Testis (tissue), 3 donors: ENCODE measurements around the gene FBXO36. TPM values are rescaled to one million over a fixed set of nuclear protein-coding genes. Genes with fewer than 3 reads are reported as not detected.
"Not testable (repeated sequence)": the region's sequence is repeated elsewhere in the genome, so short reads cannot be mapped to it uniquely, and the experiment has no call there.

Experiments used
- DNase-seq: peaks from one replicate; pipeline ENCODE4 v3.0.0-alpha.2; 2019
- H3K27ac ChIP-seq, 2 donors: fragments of 200-600 bp; sonication (generic); one replicate each; pipeline ENCODE4 v1.5.1; 2019
- H3K27me3 ChIP-seq: fragments of 200-600 bp; sonication (generic); one replicate; pipeline ENCODE4 v1.5.1; 2019
- H3K36me3 ChIP-seq: fragments of 200-600 bp; sonication (generic); one replicate; pipeline ENCODE4 v1.5.1; 2017; ENCODE audit warnings: low read depth; ENCODE audit errors: missing control alignments
- H3K4me1 ChIP-seq: fragments of 200-600 bp; sonication (generic); one replicate; pipeline ENCODE4 v1.5.1; 2019
- H3K4me3 ChIP-seq, 2 donors: fragments of 200-600 bp; sonication (generic); one replicate each; pipeline ENCODE4 v1.5.1; 2017 to 2019
- H3K9me3 ChIP-seq: fragments of 200-600 bp; sonication (generic); one replicate; pipeline ENCODE4 v1.5.1; 2017
- POLR2A ChIP-seq: fragments of 450-650 bp; IDR thresholded peaks from one replicate; pipeline ENCODE4 v1.6.1; 2017; ENCODE audit warnings: antibody characterized with exemption, mild to moderate bottlenecking, moderate library complexity
- WGBS, 2 donors: methylation state at CpG; one replicate each; pipeline ENCODE4 v1.1.5; 2018; 5-methylcytosine and 5-hydroxymethylcytosine counted together
- intact Hi-C: fragments of 100-400 bp; cut with DNase I; formaldehyde crosslinking; loops from one replicate; pipeline ENCODE4 v1.15.1; 2023; ENCODE audit warnings: low total_unique reads
- polyA plus RNA-seq: library from polyadenylated mRNA; stranded (reverse); fragments of 350-450 nt; fragmentation: Illumina TruSeq; extraction: RNeasy Lipid Tissue Mini Kit (QIAGEN cat#74804); gene quantifications from one replicate; pipeline ENCODE4 v1.2.3, GENCODE V29; 2014; ENCODE audit warnings: low read depth, low replicate concordance; ENCODE audit not compliant: insufficient read depth
- total RNA-seq, 2 donors: library from RNA; depleted of rRNA; stranded (reverse); fragments of >200 nt; gene quantifications; one replicate each; pipeline ENCODE4 v1.2.3, GENCODE V29; 2016
- TF ChIP-seq, protein P1 (sequence below), 3 experiments: fragments of 450-650 bp in 2 of 3; fragments of 200-600 bp in 1 of 3; sonication (generic) in 1 of 3; IDR thresholded peaks; one replicate each; pipeline ENCODE4 v1.5.1; 2016 to 2019; ENCODE audit warnings: antibody characterized with exemption in 3 of 3, mild to moderate bottlenecking in 2 of 3, moderate library complexity in 1 of 3

FBXO36 gene
- total and polyA plus RNA-seq, 3 donors from 2014 or later: 6.8 to 16.8 (median 7.1) TPM

DNA sequence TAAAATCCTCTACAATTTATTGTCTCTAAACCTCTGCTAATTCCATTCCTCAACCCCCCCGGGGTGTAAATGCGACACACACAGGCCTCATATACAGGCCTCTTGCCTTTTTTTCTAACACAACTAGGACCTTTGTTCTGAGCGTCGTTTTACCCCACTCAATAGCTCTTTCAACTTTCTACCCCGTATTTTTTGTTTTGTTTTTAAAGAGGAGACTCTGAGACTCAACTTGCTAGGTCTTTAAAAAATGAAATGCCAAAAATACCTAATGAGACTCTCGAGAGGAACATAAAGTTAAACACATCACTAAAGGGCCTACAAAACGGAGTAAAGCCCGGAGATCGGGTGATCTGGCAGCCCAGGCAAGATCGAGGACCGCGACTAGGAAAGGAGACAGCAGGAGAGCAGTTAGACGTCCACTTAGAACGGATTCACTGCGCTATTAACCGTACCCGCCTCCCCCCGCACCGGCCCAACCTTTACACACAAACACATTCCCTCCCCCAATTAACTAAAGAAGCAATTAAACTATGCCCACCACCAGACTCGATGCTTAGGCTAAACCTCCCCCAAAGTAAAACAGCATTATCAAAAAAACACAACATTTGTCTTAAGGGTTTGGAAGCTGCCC is 2.2 kb upstream of the FBXO36 start:
- DNase-seq: peak; percentile 47
- H3K4me3 ChIP-seq: peak overlapping the region; percentile 91 to 92
- 1% methylated on average over 20 of the region's 20 CpGs for WGBS, 2 donors
- intact Hi-C loops: no loop called here
- H3K4me1 ChIP-seq: peaks cover 5% of the 10 kb centered on the region
- no peaks in the 10 kb centered on the region for H3K27me3 ChIP-seq
- H3K36me3 ChIP-seq: no peaks in the 10 kb centered on the region
- TF ChIP-seq, protein P1, sequence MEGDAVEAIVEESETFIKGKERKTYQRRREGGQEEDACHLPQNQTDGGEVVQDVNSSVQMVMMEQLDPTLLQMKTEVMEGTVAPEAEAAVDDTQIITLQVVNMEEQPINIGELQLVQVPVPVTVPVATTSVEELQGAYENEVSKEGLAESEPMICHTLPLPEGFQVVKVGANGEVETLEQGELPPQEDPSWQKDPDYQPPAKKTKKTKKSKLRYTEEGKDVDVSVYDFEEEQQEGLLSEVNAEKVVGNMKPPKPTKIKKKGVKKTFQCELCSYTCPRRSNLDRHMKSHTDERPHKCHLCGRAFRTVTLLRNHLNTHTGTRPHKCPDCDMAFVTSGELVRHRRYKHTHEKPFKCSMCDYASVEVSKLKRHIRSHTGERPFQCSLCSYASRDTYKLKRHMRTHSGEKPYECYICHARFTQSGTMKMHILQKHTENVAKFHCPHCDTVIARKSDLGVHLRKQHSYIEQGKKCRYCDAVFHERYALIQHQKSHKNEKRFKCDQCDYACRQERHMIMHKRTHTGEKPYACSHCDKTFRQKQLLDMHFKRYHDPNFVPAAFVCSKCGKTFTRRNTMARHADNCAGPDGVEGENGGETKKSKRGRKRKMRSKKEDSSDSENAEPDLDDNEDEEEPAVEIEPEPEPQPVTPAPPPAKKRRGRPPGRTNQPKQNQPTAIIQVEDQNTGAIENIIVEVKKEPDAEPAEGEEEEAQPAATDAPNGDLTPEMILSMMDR (IDR thresholded peaks at IDR 0.05): no peak
- TF ChIP-seq POLR2A: no peak
- no peaks in the 10 kb centered on the region for H3K9me3 ChIP-seq
- H3K27ac ChIP-seq: peak overlapping the region; percentile 99

DNA sequence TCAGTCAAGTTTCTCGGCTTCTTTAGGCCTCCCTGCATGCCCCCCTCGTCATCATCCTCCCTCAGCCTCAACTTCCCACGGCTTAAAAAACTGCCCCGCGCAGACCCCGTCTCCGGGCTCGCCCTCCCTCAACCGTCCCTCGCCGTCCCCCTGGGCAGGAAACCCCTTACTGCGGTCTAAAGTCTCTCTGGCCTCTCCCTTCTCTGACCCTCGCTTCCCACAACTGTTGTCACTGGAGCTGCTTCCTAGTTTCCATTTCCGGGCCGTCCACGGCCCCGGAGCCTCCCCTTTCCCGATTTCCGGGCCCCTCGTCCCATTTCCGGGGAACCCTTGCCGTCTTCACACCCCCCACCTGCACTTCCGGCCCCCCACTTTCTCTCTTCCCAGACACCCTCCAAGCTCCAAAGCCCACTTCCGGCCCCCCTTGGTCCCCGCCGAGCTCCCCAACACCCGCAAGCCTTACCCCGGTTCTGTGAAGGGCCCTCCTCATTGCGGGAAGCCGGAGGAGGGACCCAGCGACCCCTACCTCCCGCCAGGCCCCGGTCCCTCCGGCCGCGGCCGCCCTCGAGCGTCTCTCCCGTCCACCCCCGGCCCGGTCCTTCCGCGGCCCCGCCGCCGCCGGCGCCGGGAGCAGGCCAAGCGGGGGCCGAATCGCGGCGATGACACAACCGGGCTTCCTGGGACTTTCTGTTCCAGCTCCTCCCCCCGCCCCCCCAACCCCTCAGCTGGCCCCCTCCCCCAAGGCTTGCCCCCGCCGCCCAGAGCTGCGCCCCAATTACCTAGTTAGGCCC is 1.0 kb upstream of the FBXO36 start:
- no peaks in the 10 kb centered on the region for H3K27me3 ChIP-seq
- H3K36me3 ChIP-seq: no peaks in the 10 kb centered on the region
- H3K4me1 ChIP-seq: peaks cover 5% of the 10 kb centered on the region
- TF ChIP-seq, protein P1 (IDR thresholded peaks at IDR 0.05): no peak
- no peak for TF ChIP-seq POLR2A
- intact Hi-C loops: no loop called here
- H3K9me3 ChIP-seq: no peaks in the 10 kb centered on the region
- WGBS, 2 donors: 1% methylated on average over 51 to 59 of the region's 60 CpGs
- DNase-seq: peak; percentile 82
- peak overlapping the region; percentile 99 for H3K27ac ChIP-seq
- H3K4me3 ChIP-seq: peak overlapping the region; percentile 91 to 92

DNA sequence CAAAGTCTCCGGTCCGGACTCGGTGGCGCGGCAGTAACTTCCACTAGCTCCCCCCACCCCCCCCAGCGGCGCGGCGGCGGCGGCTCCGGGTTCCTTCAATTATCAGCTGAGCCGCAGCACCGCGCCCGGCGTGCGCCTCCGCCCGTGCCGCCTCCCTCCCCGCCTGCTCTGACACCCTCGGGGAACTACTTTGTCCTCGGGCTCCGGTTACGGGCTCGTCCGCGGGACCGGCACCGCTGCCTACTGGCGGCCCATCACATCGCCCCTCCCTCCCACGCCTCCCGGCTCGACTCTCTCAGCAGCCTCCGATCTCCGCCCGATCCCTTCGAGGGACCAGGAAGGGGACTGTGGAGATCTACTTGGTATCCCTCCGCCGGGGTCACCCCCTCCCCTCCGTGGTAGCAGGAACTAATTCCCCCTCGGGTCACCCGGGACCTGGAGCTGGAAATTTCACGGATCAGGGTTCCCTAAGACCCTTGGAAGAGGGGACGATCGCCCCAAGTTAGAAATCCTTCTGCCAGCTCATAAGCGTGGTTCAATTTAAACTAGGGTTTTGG is 333 bp upstream of the FBXO36 start, which contains the start of gene TRIP12:
TSS of gene TRIP12 (minus strand) at position 118 of the 557 bp plus-strand sequence. CDS start 41,930 bp downstream, outside the sequence.
- Histone ChIP-seq H3K36me3 (no peaks in the 10 kb centered on the region), H3K27me3 (no peaks in the 10 kb centered on the region), H3K4me3 (peak within 1 kb of the TSS; percentile 91 to 92), H3K4me1 (peaks cover 5% of the 10 kb centered on the region), H3K9me3 (no peaks in the 10 kb centered on the region), H3K27ac (peak within 1 kb of the TSS; percentile 99)
- 0% methylated on average over 29 to 45 of the region's 49 CpGs for WGBS, 2 donors
- no peak for TF ChIP-seq POLR2A
- TF ChIP-seq, protein P1 (IDR thresholded peaks at IDR 0.05): no peak
- intact Hi-C loops: no loop called here
- peak; percentile 95 for DNase-seq

DNA sequence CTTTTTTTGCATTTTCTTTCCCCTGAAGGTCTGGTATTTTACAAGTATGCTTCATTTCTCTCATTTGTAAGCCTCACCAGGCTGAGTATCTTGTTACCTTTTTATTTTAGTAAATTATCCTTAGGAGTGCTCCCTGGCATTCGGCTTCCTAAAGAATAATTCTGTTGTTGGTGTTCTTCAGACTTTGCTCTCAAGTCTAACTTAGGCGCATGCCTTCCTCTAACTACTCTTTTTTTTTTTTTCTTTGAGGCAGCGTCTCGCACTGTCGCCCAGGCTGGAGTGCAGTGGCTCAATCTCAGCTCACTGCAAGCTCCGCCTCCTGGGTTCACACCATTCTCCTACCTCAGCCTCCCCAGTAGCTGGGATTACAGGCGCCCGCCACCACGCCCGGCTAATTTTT is 2.2 kb downstream of the FBXO36 start:
- H3K4me3 ChIP-seq, H3K9me3 ChIP-seq, H3K27me3 ChIP-seq, H3K4me1 ChIP-seq, H3K36me3 ChIP-seq, H3K27ac ChIP-seq, intact Hi-C loops, DNase-seq: not testable (repeated sequence)
- WGBS, 2 donors: 68 to 75% methylated on average over 10 of the region's 10 CpGs

DNA sequence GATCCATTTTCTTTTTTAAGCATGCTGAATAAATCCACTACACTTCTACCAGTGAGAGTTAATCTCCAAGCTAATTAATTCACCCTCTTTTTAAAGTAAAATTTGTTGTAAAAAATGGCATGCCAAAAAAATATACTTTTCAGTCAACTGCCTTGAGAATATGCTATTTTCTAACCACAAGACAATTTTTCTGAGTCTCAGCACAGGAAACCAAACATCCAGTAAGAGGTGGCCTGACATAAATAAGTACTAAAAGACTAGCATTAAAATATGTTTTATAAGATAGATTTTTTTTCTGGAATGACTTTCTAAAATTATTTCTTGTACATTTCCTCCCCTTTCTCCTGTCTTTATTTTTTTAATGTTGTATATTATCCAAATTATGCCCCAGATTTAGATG is 2.9 kb downstream of the FBXO36 start:
- Histone ChIP-seq H3K27ac (no peak overlapping the region), H3K9me3 (no peaks in the 10 kb centered on the region), H3K27me3 (no peaks in the 10 kb centered on the region), H3K4me1 (peaks cover 3% of the 10 kb centered on the region), H3K36me3 (no peaks in the 10 kb centered on the region), H3K4me3 (no peak overlapping the region)
- intact Hi-C loops: no loop called here
- TF ChIP-seq, protein P1 (IDR thresholded peaks at IDR 0.05): no peak
- TF ChIP-seq POLR2A: no peak
- DNase-seq: no peak
